ENCODE measurements around the gene TMCC3. TPM values are rescaled to one million over a fixed set of nuclear protein-coding genes. Genes with fewer than 3 reads are reported as not detected.

The TMCC3 gene
- total and polyA plus RNA-seq, 11 donors = 0.69 to 8.2 (median 2.9) TPM

- H3K4me1 ChIP-seq = peaks cover 0 to 25% (median 5%) of the 10 kb centered on the region in 12 donors
- intact Hi-C loops (cut with DNase I) = loop anchor here in 6 of 10 donors (5.0 to 10.0 kb wide), 4 partner anchors 47 to 95 kb away; no protein-coding TSS in a partner anchor
- TF ChIP-seq POLR2A (IDR thresholded peaks at IDR 0.05) = no peak
- TF ChIP-seq CTCF (IDR thresholded peaks at IDR 0.05) = peak; percentile 18 to 63 (median 40)
- peak in 3 of 4 donors; percentile 76 to 81 (median 78) for ATAC-seq
- peak overlapping the region; percentile 58 to 90 (median 73) for H3K4me3 ChIP-seq
- peaks cover 0 to 7% (median 0%) of the 10 kb centered on the region in 9 donors for H3K27me3 ChIP-seq
- H3K9me3 ChIP-seq = no peaks in the 10 kb centered on the region
- no peaks in the 10 kb centered on the region for H3K36me3 ChIP-seq
- WGBS, 4 donors = 5 to 61% (median 16%) methylated on average over 8 to 72 of the region's 72 CpGs
- peak; percentile 50 to 82 (median 52) for DNase-seq
- H3K27ac ChIP-seq = peak overlapping the region; percentile 33 to 78 (median 68)
Observed at GRCh38 chr12:94649349-94650142, 811 bp downstream of the TMCC3 start.

- Histone ChIP-seq H3K27me3 (peaks cover 0 to 7% (median 0%) of the 10 kb centered on the region in 9 donors), H3K36me3 (no peaks in the 10 kb centered on the region), H3K4me3 (peak overlapping the region in 5 of 12 donors; percentile 3 to 90 (median 65)), H3K27ac (no peak overlapping the region), H3K4me1 (peaks cover 0 to 35% (median 5%) of the 10 kb centered on the region in 12 donors), H3K9me3 (no peaks in the 10 kb centered on the region)
- 90 to 96% (median 93%) methylated on average over 4 of the region's 4 CpGs for WGBS, 4 donors
- ATAC-seq (no peak), DNase-seq (no peak)
- TF ChIP-seq CTCF (IDR thresholded peaks at IDR 0.05) (no peak), POLR2A (IDR thresholded peaks at IDR 0.05) (no peak)
- intact Hi-C loops (cut with DNase I) = loop anchor here in 4 of 10 donors (5.0 to 10.0 kb wide), 3 partner anchors 46 to 64 kb away; no protein-coding TSS in a partner anchor
Observed at GRCh38 chr12:94648578-94648977, 1.8 kb downstream of the TMCC3 start.

GRCh38 chr12:94644141-94644979, 6.0 kb downstream of the TMCC3 start:
- intact Hi-C loops (cut with DNase I) = loop anchor here in 2 of 10 donors (10.0 kb wide), 1 partner anchor 60 kb away; no protein-coding TSS in a partner anchor
- no peaks in the 10 kb centered on the region for H3K36me3 ChIP-seq
- H3K27ac ChIP-seq = peak overlapping the region in 7 of 12 donors; percentile 3 to 84 (median 21)
- no peaks in the 10 kb centered on the region for H3K9me3 ChIP-seq
- 63 to 71% (median 64%) methylated on average over 14 of the region's 14 CpGs for WGBS, 4 donors
- DNase-seq (peak in 2 of 5 donors; percentile 15 to 33), ATAC-seq (peak; percentile 64 to 80 (median 70))
- TF ChIP-seq CTCF (IDR thresholded peaks at IDR 0.05) = no peak
- TF ChIP-seq POLR2A (IDR thresholded peaks at IDR 0.05) = no peak
- H3K27me3 ChIP-seq = peaks cover 0 to 1% (median 0%) of the 10 kb centered on the region in 9 donors
- H3K4me3 ChIP-seq = peak overlapping the region in 1 of 12 donors; percentile 24
- H3K4me1 ChIP-seq = peaks cover 0 to 41% (median 2%) of the 10 kb centered on the region in 12 donors
